Endothelial cell of umbilical vein (primary cell): ENCODE measurements around the gene PRKAG2. TPM values are rescaled to one million over a fixed set of nuclear protein-coding genes. Genes with fewer than 3 reads are reported as not detected.

Experiments
- BruUV-seq: library from RNA; stranded (reverse); fragments of 400-500 nt; replicated peaks from 2 replicates; lab custom pipeline; 2021; lab: Mats Ljungman, UMichigan
- CTCF ChIA-PET: fragments of 300-600, 350-600 bp; sonication (Branson Sonifier 250); formaldehyde crosslinking; loops from one replicate; lab custom pipeline; 2021; ENCODE audit warnings: antibody characterized with exemption, inconsistent platforms; lab: Charles Lee
- POLR2A ChIA-PET: fragments of 300-600, 350-600 bp; sonication (Branson Sonifier 250); formaldehyde crosslinking; loops from one replicate; lab custom pipeline; 2021; ENCODE audit warnings: antibody characterized with exemption, inconsistent platforms; lab: Charles Lee
- DNase-seq: peaks from one replicate; pipeline ENCODE4 v3.0.0-alpha.2; 2011; ENCODE audit warnings: low read depth, low spot score
- FAIRE-seq: peaks from 2 replicates; lab custom pipeline; 2011; peaks lifted over from hg19 to GRCh38; lab: Jason Lieb, UNC
- H2AFZ ChIP-seq: 2 replicates; pipeline ENCODE4 v1.6.0; 2012; ENCODE audit warnings: low read depth, low read length, control low read depth, inconsistent platforms
- H3K27ac ChIP-seq: 2 replicates; pipeline ENCODE4 v1.5.1; 2011; ENCODE audit warnings: low read depth, mild to moderate bottlenecking, control low read depth, low read length, moderate library complexity; ENCODE audit not compliant: insufficient read depth
- H3K27me3 ChIP-seq, 2 experiments: 2 replicates each; pipeline versions ENCODE4 v1.6.0 to v1.6.1; 2011; ENCODE audit warnings: low read length in 2 of 2, mixed read lengths in 1 of 2; ENCODE audit not compliant: control insufficient read depth in 2 of 2, insufficient read depth in 2 of 2
- H3K36me3 ChIP-seq, 2 experiments: 2 replicates in 1 of 2; 3 replicates in 1 of 2; pipeline ENCODE4 v1.5.1; 2011; ENCODE audit warnings: low read length in 2 of 2, mild to moderate bottlenecking in 1 of 2, moderate library complexity in 1 of 2; ENCODE audit not compliant: control insufficient read depth in 2 of 2, insufficient read depth in 2 of 2; ENCODE audit errors: extremely low read depth in 1 of 2
- H3K4me1 ChIP-seq: 3 replicates; pipeline ENCODE4 v1.5.1; 2011; ENCODE audit warnings: mild to moderate bottlenecking, low read length; ENCODE audit not compliant: control insufficient read depth, insufficient read depth; ENCODE audit errors: extremely low read depth
- H3K4me2 ChIP-seq: 2 replicates; pipeline ENCODE4 v1.6.1; 2011; ENCODE audit warnings: low read length, control low read depth, mixed read lengths; ENCODE audit not compliant: insufficient read depth
- H3K4me3 ChIP-seq, 3 experiments: fragments of 200-600 bp in 1 of 3; sonication (generic), shearing (Covaris generic) in 1 of 3; replicated peaks in 1 of 3; 2 replicates each; pipeline ENCODE4 v1.5.1; 2011 to 2016; ENCODE audit warnings: control low read depth in 3 of 3, low read length in 3 of 3, mild to moderate bottlenecking in 2 of 3, inconsistent platforms in 1 of 3, low read depth in 1 of 3, moderate library complexity in 1 of 3; ENCODE audit not compliant: insufficient read depth in 1 of 3
- H3K79me2 ChIP-seq: 2 replicates; pipeline ENCODE4 v1.6.0; 2012; ENCODE audit warnings: low read length, inconsistent platforms; ENCODE audit not compliant: control insufficient read depth, insufficient read depth
- H3K9ac ChIP-seq: replicated peaks from 2 replicates; pipeline ENCODE3; 2011; ENCODE audit warnings: low read length, control low read depth; ENCODE audit not compliant: insufficient read depth; ENCODE audit errors: extremely low read depth
- H3K9me1 ChIP-seq: replicated peaks from 3 replicates; pipeline ENCODE4 v1.6.0; 2011; ENCODE audit warnings: mild to moderate bottlenecking, low read length; ENCODE audit not compliant: control insufficient read depth, insufficient read depth; ENCODE audit errors: extremely low read depth
- H3K9me3 ChIP-seq: replicated peaks from 2 replicates; pipeline ENCODE4 v1.5.1; 2012; ENCODE audit warnings: low read length, inconsistent platforms; ENCODE audit not compliant: control insufficient read depth, insufficient read depth
- H4K20me1 ChIP-seq: replicated peaks from 2 replicates; pipeline ENCODE3; 2011; ENCODE audit warnings: mild to moderate bottlenecking, low read length; ENCODE audit not compliant: control insufficient read depth, insufficient read depth; ENCODE audit errors: extremely low read depth
- EZH2 ChIP-seq: IDR thresholded peaks from 2 replicates; pipeline ENCODE4 v1.6.1; 2012; ENCODE audit warnings: borderline replicate concordance, low read depth, mild to moderate bottlenecking, moderate library complexity, low read length, inconsistent platforms; ENCODE audit not compliant: severe bottlenecking
- FOS ChIP-seq: IDR thresholded peaks from 2 replicates; pipeline ENCODE4 v1.6.1; 2011; ENCODE audit warnings: mild to moderate bottlenecking, low read length, moderate library complexity, borderline replicate concordance; ENCODE audit not compliant: insufficient read depth
- GATA2 ChIP-seq: IDR thresholded peaks from 2 replicates; pipeline ENCODE4 v1.7.0; 2011; ENCODE audit warnings: low read depth, mild to moderate bottlenecking, moderate library complexity, mixed read lengths, low read length; ENCODE audit not compliant: insufficient read length, insufficient read depth
- JUN ChIP-seq: IDR thresholded peaks from 2 replicates; pipeline ENCODE4 v1.6.1; 2011; ENCODE audit warnings: borderline replicate concordance, low read depth; ENCODE audit not compliant: insufficient read length, insufficient read depth
- MYC ChIP-seq: IDR thresholded peaks from one replicate; pipeline ENCODE4 v1.6.1; 2011; ENCODE audit warnings: mild to moderate bottlenecking, low read depth, low read length
- POLR2A ChIP-seq: IDR thresholded peaks from 2 replicates; pipeline ENCODE4 v1.6.1; 2012; ENCODE audit warnings: low read depth, mild to moderate bottlenecking, control low read depth, low read length
- POLR2AphosphoS5 ChIP-seq: IDR thresholded peaks from 2 replicates; pipeline ENCODE4 v1.6.1; 2012; ENCODE audit warnings: low read depth, mild to moderate bottlenecking, control low read depth, low read length, moderate library complexity; ENCODE audit not compliant: insufficient read depth
- dilution Hi-C: fragments of 300-500 bp; cut with MboI; formaldehyde crosslinking; loops from one replicate; pipeline ENCODE4 v1.15.0; 2019; ENCODE audit warnings: low sequenced_read_pairs; ENCODE audit not compliant: extremely low pct_ligation_motif_present
- intact Hi-C: fragments of 100-400 bp; cut with micrococcal nuclease; formaldehyde crosslinking; loops from one replicate; pipeline ENCODE4 v1.10.0; 2022
- polyA plus RNA-seq, 4 experiments: library from polyadenylated mRNA; depleted of rRNA in 3 of 4; stranded (reverse) in 3 of 4; unstranded in 1 of 4; fragments of >200 nt; gene quantifications; 2 replicates each; pipeline versions ENCODE4 v1.2.1 to v1.2.3, GENCODE V29; 2011 to 2012; ENCODE audit warnings: missing spikeins in 1 of 4
- total RNA-seq: library from RNA; stranded (reverse); gene quantifications from 2 replicates; pipeline ENCODE4 v1.2.3, GENCODE V29; 2021
- TF ChIP-seq, protein P1 (sequence below): IDR thresholded peaks from 2 replicates; pipeline ENCODE4 v1.6.1; 2011; ENCODE audit not compliant: insufficient read depth, insufficient read length
- TF ChIP-seq, protein P2 (sequence below), 2 donors: IDR thresholded peaks; 1 replicate in 1 of 2; 2 replicates in 1 of 2; pipeline ENCODE4 v1.5.1; 2011; ENCODE audit warnings: low read length in 2 of 2, mild to moderate bottlenecking in 2 of 2, moderate library complexity in 2 of 2, control low read depth in 1 of 2, inconsistent platforms in 1 of 2, low read depth in 1 of 2; ENCODE audit not compliant: insufficient read depth in 1 of 2; ENCODE audit errors: extremely low read depth in 1 of 2

Gene PRKAG2
- total and polyA plus RNA-seq, 2 donors (not counting 3 experiments of a cell fraction or from before 2014, with no cell fraction given) = 19.3 to 51.5 TPM

DNA sequence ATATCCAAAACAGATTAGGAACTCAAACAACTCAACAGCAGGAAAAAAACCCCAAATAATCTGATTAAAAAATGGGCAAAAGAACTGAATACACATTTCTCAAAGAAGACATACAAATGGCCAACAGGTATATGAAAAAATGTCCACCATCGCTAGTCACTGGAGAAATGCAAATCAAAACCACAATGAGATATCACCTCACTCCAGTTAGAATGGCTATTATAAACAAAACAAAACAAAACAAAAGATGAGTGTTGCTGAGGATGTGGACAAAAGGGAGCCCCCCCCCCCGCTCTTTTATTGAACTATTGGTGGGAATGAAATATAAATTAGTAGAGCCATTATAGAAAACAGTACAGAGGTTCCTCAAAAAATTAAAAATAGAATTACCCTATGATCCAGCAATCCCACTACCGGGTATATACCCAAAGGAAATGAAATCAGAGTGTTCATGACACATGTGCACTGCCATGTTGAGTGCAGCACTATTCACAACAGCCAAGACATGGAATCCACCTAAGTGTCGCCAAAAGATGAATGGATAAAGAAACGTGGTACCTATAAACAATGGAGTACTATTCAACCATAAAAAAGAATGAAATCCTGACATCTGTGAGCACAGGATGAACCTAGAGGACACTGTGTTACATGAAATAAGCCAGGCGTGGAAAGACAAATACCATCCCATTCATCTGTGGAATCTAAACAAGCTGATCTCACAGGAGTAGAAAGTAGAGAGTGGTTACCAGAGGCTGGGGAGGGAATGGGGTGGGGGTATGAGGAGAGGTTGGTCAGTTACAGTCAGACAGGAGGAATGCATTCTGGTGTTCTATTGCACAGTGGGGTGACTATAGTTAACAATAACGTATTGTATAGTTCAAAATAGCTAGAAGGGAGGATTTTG, 279.1 kb downstream of the PRKAG2 start:
- Histone ChIP-seq H3K27me3 (no peaks in the 10 kb centered on the region), H3K4me3 (no peak overlapping the region), H3K9me1 (no peaks in the 10 kb centered on the region), H2AFZ (no peak overlapping the region), H3K27ac (no peak overlapping the region), H3K36me3 (peaks cover 0 to 2% of the 10 kb centered on the region in 2 experiments), H3K9ac (no peak overlapping the region), H3K79me2 (peaks cover 53% of the 10 kb centered on the region), H3K9me3 (no peaks in the 10 kb centered on the region), H3K4me1 (peaks cover 49% of the 10 kb centered on the region), H3K4me2 (no peak overlapping the region), H4K20me1 (no peaks in the 10 kb centered on the region)
- POLR2A ChIA-PET = interaction anchor here (0.6 kb wide), 1 partner anchor 88 kb away, joined by 3 read pairs; no protein-coding TSS in a partner anchor
- dilution Hi-C loops (no loop called here), intact Hi-C loops (no loop called here)
- TF ChIP-seq, protein P1, sequence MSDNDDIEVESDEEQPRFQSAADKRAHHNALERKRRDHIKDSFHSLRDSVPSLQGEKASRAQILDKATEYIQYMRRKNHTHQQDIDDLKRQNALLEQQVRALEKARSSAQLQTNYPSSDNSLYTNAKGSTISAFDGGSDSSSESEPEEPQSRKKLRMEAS = no peak
- TF ChIP-seq MYC (no peak), EZH2 (no peak), POLR2A (no peak), JUN (no peak), POLR2AphosphoS5 (no peak), GATA2 (no peak), FOS (no peak)
- TF ChIP-seq, protein P2, sequence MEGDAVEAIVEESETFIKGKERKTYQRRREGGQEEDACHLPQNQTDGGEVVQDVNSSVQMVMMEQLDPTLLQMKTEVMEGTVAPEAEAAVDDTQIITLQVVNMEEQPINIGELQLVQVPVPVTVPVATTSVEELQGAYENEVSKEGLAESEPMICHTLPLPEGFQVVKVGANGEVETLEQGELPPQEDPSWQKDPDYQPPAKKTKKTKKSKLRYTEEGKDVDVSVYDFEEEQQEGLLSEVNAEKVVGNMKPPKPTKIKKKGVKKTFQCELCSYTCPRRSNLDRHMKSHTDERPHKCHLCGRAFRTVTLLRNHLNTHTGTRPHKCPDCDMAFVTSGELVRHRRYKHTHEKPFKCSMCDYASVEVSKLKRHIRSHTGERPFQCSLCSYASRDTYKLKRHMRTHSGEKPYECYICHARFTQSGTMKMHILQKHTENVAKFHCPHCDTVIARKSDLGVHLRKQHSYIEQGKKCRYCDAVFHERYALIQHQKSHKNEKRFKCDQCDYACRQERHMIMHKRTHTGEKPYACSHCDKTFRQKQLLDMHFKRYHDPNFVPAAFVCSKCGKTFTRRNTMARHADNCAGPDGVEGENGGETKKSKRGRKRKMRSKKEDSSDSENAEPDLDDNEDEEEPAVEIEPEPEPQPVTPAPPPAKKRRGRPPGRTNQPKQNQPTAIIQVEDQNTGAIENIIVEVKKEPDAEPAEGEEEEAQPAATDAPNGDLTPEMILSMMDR (IDR thresholded peaks at IDR 0.05; ENCODE audit: extremely low read depth in 1 of 2, insufficient read depth in 1 of 2, low read depth in 1 of 2, low read length in 2 of 2) = no peak
- no TSS peak for BruUV-seq
- DNase-seq (no peak), FAIRE-seq (no peak)
- CTCF ChIA-PET = interaction anchor here (1.4 to 2.6 kb wide), 2 partner anchors 11 to 34 kb away, joined by 3 to 8 read pairs; no protein-coding TSS in a partner anchor
